ENCODE measurements around the gene HHAT. TPM values are rescaled to one million over a fixed set of nuclear protein-coding genes. Genes with fewer than 3 reads are reported as not detected.

HHAT gene
- total and polyA plus RNA-seq, 9 of the 15 experiments (the other 6 are each of a cell fraction or from before 2014, with no cell fraction given), result 0.07 to 0.16 (median 0.13) TPM; not detected in 1

DNA sequence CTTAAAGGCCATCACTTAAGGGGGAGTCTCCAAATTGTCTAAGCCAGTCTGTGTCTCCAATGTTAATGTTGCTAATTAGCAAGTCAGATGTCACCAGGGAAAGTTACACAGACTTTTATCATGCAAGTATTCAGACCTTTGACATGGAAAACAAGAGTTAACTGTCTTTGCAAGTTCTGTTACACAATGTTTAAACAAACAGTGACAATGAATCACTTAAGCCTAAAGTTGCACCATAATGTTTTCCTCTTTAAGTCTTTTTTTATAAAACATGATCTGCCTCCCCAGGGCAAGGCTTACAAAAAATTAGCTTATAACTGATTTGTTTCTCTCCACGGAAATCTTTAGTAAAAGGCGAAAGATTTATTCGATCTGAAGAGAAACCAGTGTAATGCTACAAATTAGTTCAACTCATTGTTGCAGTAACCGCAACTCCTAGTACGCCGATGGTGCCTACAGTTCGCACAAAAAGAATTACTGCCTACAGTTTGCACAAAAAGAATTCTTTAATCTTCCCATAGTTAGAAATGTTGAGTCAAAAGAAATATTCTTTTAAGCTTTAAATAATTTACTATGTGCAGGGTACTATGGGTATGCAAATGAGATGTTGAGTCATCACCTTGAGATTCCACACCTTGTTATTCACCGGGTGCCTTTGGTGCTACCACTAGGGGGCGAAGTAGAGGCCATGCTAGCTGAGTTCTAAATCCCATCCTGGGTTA lies 45.3 kb downstream of the HHAT start (continued):
- TF ChIP-seq CREBBP (IDR thresholded peaks at IDR 0.05; ENCODE audit: low read depth, low read length) (no peak), MAZ (CRISPR knock-in tag; conservative IDR thresholded peaks at IDR 0.05 in 1 of 2, IDR thresholded peaks at IDR 0.05 in 1 of 2) (peak in 1 of 2 experiments; percentile 30; a peak in 1 of 4 replicates), ZNF644 (tag; IDR thresholded peaks at IDR 0.05; ENCODE audit: low read depth) (no peak), HOMEZ (CRISPR knock-in tag; IDR thresholded peaks at IDR 0.05) (no peak), THRB (CRISPR knock-in tag; conservative IDR thresholded peaks at IDR 0.05) (0 out of 2 replicates have a peak, but pooled peaks have one; percentile 56), SRSF1 (IDR thresholded peaks at IDR 0.05; ENCODE audit: low read depth, low read length) (no peak), KAT2B (IDR thresholded peaks at IDR 0.05; ENCODE audit: low read depth, low read length) (no peak), ZNF253 (CRISPR knock-in tag; conservative IDR thresholded peaks at IDR 0.05) (no peak), MBD2 (IDR thresholded peaks at IDR 0.05; ENCODE audit: borderline replicate concordance, low read depth) (peak; percentile 15; the same call in 1 of the 2 replicates), CREB5 (CRISPR knock-in tag; IDR thresholded peaks at IDR 0.05) (no peak), ZC3H8 (IDR thresholded peaks at IDR 0.05) (peak; percentile 97)
- TF ChIP-seq, protein P1, sequence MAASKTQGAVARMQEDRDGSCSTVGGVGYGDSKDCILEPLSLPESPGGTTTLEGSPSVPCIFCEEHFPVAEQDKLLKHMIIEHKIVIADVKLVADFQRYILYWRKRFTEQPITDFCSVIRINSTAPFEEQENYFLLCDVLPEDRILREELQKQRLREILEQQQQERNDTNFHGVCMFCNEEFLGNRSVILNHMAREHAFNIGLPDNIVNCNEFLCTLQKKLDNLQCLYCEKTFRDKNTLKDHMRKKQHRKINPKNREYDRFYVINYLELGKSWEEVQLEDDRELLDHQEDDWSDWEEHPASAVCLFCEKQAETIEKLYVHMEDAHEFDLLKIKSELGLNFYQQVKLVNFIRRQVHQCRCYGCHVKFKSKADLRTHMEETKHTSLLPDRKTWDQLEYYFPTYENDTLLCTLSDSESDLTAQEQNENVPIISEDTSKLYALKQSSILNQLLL (CRISPR knock-in tag; IDR thresholded peaks at IDR 0.05; ENCODE audit: borderline replicate concordance), result no peak
- TF ChIP-seq, protein P2, sequence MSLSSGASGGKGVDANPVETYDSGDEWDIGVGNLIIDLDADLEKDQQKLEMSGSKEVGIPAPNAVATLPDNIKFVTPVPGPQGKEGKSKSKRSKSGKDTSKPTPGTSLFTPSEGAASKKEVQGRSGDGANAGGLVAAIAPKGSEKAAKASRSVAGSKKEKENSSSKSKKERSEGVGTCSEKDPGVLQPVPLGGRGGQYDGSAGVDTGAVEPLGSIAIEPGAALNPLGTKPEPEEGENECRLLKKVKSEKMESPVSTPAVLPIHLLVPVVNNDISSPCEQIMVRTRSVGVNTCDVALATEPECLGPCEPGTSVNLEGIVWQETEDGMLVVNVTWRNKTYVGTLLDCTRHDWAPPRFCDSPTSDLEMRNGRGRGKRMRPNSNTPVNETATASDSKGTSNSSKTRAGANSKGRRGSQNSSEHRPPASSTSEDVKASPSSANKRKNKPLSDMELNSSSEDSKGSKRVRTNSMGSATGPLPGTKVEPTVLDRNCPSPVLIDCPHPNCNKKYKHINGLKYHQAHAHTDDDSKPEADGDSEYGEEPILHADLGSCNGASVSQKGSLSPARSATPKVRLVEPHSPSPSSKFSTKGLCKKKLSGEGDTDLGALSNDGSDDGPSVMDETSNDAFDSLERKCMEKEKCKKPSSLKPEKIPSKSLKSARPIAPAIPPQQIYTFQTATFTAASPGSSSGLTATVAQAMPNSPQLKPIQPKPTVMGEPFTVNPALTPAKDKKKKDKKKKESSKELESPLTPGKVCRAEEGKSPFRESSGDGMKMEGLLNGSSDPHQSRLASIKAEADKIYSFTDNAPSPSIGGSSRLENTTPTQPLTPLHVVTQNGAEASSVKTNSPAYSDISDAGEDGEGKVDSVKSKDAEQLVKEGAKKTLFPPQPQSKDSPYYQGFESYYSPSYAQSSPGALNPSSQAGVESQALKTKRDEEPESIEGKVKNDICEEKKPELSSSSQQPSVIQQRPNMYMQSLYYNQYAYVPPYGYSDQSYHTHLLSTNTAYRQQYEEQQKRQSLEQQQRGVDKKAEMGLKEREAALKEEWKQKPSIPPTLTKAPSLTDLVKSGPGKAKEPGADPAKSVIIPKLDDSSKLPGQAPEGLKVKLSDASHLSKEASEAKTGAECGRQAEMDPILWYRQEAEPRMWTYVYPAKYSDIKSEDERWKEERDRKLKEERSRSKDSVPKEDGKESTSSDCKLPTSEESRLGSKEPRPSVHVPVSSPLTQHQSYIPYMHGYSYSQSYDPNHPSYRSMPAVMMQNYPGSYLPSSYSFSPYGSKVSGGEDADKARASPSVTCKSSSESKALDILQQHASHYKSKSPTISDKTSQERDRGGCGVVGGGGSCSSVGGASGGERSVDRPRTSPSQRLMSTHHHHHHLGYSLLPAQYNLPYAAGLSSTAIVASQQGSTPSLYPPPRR (CRISPR knock-in tag; IDR thresholded peaks at IDR 0.05; ENCODE audit: borderline replicate concordance), result no peak
